ENCODE results near the gene GPS1.

GPS1 gene

DNA sequence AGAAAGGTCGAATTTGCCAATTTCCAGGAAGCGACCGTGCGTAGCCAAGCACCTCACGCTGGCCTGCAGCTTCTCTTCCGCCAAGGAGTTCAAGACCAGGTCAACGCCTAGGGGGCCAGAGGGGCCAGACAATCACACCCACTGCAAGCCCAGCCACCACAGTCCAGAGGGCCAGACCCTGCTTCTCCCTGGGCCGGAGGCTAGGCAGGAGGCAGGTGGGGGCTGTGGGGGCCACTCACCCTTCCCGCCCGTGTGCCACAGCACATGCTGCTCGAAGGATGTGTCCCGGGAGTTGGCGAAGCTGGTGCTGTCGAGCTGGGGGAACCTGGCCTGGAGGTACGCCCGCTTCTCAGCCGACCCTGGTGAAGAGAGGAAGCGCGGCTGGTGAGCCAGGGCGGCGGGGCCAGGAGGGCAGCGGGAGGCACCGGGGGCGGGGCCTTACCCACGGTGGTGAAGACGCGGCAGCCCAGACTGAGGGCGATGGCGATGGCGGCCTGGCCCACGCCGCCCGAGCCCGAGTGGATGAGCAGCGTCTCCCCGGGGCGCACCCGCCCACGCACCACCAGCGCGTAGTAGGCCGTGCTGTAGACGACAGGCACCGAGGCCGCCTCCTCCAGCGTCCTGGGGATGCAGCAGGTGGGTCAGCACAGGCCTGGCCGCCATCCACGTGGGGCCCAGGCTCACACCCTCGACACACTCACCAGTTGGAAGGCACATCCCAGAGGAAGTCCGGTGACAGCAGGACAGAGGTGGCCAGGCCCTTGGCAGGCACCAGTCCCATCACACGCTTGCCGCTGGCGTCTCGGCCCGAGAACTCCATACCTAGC lies 32.0 kb downstream of the GPS1 start:
- no peak overlapping the region for H3K4me3 ChIP-seq (ENCODE audit: low read depth, low read length)
- TF ChIP-seq, protein P1, sequence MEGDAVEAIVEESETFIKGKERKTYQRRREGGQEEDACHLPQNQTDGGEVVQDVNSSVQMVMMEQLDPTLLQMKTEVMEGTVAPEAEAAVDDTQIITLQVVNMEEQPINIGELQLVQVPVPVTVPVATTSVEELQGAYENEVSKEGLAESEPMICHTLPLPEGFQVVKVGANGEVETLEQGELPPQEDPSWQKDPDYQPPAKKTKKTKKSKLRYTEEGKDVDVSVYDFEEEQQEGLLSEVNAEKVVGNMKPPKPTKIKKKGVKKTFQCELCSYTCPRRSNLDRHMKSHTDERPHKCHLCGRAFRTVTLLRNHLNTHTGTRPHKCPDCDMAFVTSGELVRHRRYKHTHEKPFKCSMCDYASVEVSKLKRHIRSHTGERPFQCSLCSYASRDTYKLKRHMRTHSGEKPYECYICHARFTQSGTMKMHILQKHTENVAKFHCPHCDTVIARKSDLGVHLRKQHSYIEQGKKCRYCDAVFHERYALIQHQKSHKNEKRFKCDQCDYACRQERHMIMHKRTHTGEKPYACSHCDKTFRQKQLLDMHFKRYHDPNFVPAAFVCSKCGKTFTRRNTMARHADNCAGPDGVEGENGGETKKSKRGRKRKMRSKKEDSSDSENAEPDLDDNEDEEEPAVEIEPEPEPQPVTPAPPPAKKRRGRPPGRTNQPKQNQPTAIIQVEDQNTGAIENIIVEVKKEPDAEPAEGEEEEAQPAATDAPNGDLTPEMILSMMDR (IDR thresholded peaks at IDR 0.05; ENCODE audit: low read depth, low read length): no peak

DNA sequence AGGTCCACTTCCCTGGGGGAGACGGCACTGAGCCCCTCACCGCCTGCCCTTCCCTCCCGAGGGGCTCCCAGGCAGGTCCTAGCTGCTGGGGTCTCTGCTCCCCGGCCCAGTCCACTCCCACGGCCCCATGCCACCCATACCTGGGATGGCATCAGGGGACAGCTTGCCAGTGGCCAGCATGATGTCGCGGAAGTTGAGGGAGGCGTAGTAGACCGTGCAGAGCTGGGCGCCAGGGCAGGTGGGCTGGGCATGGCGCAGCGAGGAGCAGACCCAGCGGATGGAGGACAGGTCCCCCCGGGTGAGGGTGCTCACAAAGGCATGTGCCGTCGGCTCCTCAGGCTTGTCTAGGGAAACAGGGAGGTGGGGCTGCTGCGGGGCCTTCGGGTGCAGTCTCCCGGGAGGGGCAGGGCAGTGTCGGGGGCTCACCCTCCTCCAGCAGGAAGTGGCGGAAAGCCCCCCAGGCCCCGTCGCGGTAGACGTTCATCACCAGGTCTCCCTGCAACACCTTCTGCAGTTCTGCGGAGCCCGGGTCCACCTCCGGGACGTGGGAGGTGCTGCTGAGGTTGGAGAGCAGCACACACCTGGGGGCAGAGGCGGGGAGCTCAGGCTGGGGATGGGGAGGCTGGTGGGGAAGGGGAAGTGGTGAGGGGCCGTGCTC lies 32.8 kb downstream of the GPS1 start:
- H3K4me3 ChIP-seq (ENCODE audit: low read depth, low read length): no peak overlapping the region
- TF ChIP-seq, protein P1 (IDR thresholded peaks at IDR 0.05; ENCODE audit: low read depth, low read length): no peak

DNA sequence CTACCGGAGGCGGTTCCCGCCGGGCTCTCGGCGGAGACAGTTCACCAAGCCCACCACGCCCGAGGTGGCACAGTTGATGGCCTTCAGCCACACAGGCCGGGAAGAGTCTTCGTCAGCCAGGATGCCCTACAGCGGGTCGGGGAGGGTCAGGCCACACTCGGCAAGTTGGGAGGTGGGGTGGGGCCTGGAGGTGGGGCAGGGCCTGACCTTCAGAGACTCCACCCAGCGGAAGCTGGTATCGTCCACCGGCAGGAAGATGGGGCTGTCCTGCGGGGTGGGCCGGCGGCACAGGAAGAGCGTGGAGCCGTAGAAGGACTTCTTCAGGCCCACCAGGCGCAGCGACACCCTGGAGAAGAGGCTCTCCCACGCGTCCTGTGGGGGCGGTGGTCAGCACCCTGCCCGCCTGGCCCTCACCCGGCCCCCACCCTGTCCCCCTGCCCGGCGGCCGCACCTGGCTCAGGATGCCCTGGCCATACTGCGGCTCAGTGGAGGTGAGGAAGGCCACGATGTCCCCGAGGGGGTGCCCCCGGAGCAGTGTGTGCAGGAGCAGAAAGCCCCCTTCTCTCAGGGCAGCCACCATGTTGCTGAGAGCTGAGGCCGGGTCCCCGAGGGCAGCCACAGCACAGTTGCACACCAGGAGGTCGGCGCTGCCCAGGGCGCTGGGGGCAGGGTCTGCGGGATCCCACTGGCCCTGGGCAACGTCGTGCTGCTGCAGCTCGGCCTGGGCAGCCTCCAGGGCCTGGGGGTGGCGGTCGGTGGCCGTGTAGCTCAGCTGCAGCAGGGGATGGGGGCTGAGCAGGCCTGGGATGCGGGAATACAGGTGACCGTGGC lies 33.5 kb downstream of the GPS1 start:
- no peak overlapping the region for H3K4me3 ChIP-seq (ENCODE audit: low read depth, low read length)
- TF ChIP-seq, protein P1 (IDR thresholded peaks at IDR 0.05; ENCODE audit: low read depth, low read length): no peak

DNA sequence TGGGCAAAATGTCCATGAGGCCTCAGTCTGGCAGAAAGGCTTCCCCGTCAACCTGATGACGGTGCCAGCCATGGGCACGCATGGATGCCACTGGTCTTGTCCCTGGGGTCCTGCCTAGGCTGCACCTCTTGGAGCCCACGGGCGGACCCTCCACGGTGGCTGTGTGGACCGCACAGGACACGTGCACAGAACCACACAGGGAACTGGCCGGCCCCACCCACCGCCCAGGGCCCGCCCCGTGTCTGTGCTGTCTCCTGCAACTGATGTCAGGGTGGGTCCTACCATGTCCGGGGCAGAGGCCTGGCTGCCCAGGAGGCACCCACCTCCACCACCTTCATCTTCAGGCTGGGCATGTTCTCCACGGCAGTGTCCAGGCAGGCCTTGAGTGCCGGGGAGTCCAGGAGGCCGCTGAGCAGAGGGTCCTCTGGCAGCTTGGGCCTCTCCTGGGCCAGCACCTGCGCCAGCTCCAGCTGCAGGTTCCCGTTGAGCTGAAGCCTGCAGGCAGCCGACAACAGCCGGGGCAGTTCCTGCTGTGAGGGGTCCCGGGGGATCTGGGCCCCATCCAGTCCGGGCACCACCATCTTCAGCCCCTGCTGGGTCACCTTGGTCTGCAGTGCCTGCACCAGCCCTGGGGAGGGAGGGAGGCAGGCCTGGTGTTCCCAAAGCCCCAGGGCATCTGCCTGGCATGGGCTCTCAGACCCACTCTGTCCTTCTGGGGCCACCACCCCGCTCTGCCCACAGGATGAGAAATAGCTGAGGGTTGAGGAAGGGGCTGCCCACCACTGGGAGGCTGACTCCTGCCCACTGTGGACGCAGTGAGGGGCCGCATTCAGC lies 34.5 kb downstream of the GPS1 start:
- TF ChIP-seq, protein P1 (IDR thresholded peaks at IDR 0.05; ENCODE audit: low read depth, low read length): no peak
- H3K4me3 ChIP-seq (ENCODE audit: low read depth, low read length): no peak overlapping the region

DNA sequence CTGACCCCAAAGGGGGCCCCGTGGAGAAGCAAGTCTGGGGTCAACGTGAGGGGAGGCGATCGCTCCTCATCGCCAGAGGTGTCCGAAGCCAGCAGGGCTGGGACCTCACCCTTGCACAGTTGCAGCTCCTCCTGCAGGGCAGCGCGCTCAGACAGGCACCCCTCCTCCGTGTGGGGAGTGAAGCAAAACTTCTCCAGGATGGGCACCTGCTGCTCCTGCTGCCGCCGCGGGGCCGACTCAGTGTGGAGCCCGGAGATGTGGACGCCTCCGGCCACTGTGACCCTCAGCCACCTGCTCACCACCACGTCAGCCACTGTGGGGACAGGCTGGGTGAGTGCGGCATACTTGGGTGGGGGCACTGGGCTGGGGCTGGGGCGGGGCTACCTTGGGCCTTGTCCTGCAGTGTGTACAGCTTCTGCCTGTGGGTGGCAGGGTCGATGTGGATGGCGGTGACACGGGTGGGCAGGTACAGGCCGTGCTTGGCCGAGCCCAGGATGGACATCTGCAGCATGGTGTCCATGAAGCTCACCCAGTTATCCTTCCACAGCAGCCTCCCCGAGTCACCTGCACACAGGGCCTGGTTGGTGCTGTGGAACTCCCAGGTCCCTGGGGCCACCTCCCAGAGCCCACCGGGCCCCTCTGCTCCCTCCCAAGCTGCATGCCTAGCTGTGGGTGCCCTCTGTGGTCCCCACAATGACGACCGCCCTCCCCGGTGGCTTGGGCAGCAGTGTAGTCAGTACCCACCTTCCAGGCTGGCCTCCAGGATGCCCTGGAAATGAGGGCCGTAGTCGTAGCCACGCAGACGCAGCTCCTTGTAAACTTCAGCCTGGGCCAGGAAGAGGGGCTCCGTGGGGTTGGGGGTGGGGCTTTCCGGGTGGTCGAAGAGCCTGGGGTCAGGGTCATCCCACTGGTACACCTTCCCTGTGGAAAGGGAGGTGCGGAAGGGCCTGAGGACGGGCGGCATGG lies 35.5 kb downstream of the GPS1 start:
- TF ChIP-seq, protein P1 (IDR thresholded peaks at IDR 0.05; ENCODE audit: low read depth, low read length): no peak
- no peak overlapping the region for H3K4me3 ChIP-seq (ENCODE audit: low read depth, low read length)
